Uterus (tissue), 2 donors: ENCODE data around the gene RGPD4.

Experiments
- POLR2A ChIP-seq, 2 donors: fragments of 450-650 bp; IDR thresholded peaks; one replicate each; pipeline ENCODE4 v1.6.1; 2016; ENCODE audit warnings: antibody characterized with exemption in 2 of 2, mild to moderate bottlenecking in 1 of 2, moderate library complexity in 1 of 2
- TF ChIP-seq, protein P1 (sequence below), 4 experiments: fragments of 200-600 bp in 2 of 4; fragments of 450-650 bp in 2 of 4; sonication (generic) in 2 of 4; IDR thresholded peaks; one replicate each; pipeline ENCODE4 v1.5.1; 2016 to 2019; ENCODE audit warnings: antibody characterized with exemption in 4 of 4, mild to moderate bottlenecking in 2 of 4, moderate library complexity in 1 of 4

DNA sequence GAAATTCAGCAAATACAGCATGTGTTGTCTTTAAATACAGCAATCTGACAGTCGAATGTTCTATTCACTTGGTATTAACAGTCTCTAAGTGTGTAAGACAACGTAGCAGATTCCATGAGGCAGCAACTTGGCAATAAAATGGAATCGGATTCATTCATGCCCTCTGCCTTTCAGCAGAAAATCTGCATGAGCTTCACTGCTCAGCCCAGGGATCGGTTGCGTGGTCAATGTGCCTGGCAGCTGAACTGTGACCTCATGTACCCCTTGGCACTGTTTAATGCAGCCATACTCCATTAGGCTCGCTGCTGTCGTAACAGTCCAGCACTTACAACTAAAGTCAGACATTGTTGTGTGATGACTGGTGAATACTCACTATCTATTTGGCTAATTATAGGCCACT, 17.7 kb upstream of the RGPD4 start:
- TF ChIP-seq, protein P1, sequence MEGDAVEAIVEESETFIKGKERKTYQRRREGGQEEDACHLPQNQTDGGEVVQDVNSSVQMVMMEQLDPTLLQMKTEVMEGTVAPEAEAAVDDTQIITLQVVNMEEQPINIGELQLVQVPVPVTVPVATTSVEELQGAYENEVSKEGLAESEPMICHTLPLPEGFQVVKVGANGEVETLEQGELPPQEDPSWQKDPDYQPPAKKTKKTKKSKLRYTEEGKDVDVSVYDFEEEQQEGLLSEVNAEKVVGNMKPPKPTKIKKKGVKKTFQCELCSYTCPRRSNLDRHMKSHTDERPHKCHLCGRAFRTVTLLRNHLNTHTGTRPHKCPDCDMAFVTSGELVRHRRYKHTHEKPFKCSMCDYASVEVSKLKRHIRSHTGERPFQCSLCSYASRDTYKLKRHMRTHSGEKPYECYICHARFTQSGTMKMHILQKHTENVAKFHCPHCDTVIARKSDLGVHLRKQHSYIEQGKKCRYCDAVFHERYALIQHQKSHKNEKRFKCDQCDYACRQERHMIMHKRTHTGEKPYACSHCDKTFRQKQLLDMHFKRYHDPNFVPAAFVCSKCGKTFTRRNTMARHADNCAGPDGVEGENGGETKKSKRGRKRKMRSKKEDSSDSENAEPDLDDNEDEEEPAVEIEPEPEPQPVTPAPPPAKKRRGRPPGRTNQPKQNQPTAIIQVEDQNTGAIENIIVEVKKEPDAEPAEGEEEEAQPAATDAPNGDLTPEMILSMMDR (IDR thresholded peaks at IDR 0.05) = no peak
- TF ChIP-seq POLR2A (IDR thresholded peaks at IDR 0.05) = no peak
